ENCODE results near the gene XRCC4. TPM values are rescaled to one million over a fixed set of nuclear protein-coding genes. Genes with fewer than 3 reads are reported as not detected.

Gene XRCC4
- total RNA-seq, 1 donor from 2014 or later: 5.9 TPM

GRCh38 chr5:83172655-83173054 lies 95.3 kb downstream of the XRCC4 start:
- H3K27ac ChIP-seq: no peak overlapping the region
- intact Hi-C loops (cut with DNase I): no loop called here
- no peaks in the 10 kb centered on the region for H3K9me3 ChIP-seq
- no peak overlapping the region for H3K4me3 ChIP-seq
- H3K4me1 ChIP-seq: no peaks in the 10 kb centered on the region
- DNase-seq (no peak), ATAC-seq (no peak)
- no peaks in the 10 kb centered on the region for H3K36me3 ChIP-seq
- no peaks in the 10 kb centered on the region for H3K27me3 ChIP-seq
- no peak for TF ChIP-seq CTCF (IDR thresholded peaks at IDR 0.05)

DNA sequence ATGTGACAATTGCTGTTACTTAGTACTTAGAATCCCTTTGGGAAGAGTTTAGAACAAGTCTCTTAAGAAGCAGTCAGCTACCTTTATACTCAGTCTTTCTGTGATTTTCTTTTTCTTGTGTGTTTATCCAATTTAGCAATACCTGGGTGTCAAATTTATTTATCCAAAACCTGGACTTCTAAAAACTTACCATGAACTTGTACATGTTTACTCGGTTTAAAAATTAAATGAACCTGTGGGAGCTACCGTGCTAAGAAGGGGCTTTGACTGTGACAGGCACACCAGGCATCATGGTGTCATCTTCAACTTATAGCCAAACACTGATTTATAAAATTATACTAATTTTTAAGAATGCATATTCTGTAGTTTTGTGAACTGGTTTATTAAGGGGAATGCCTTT lies 96.5 kb downstream of the XRCC4 start:
- intact Hi-C loops (cut with DNase I): no loop called here

DNA sequence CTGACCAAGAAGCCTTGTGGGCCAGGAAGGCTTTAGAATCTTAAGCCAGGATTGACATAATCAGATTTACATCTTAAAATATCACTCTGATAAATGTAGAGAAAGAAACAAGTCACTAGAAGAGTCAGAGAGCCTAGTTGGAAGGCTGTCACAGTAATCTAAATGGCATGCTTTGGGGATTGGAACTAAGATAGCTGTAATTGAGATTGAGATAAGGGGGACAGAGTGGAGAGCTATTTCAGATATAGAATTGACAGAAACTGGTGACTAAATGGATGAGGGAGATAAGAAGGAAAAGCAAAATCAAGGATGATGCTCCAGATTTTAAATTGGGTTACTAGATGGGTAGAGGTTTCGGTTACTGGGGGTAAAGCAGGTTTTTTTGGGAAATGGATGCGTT lies 100.5 kb downstream of the XRCC4 start:
- TF ChIP-seq CTCF (IDR thresholded peaks at IDR 0.05): no peak
- intact Hi-C loops (cut with DNase I): no loop called here
- H3K4me3 ChIP-seq: no peak overlapping the region
- H3K36me3 ChIP-seq: no peaks in the 10 kb centered on the region
- H3K27me3 ChIP-seq: no peaks in the 10 kb centered on the region
- ATAC-seq (no peak), DNase-seq (no peak)
- no peak overlapping the region for H3K27ac ChIP-seq
- no peaks in the 10 kb centered on the region for H3K9me3 ChIP-seq
- no peaks in the 10 kb centered on the region for H3K4me1 ChIP-seq

More for the DNA sequence above, 96.5 kb downstream of the XRCC4 start:
- ATAC-seq (no peak), DNase-seq (no peak)
- no peak for TF ChIP-seq CTCF (IDR thresholded peaks at IDR 0.05)
- H3K27ac ChIP-seq: no peak overlapping the region
- no peaks in the 10 kb centered on the region for H3K36me3 ChIP-seq
- H3K9me3 ChIP-seq: no peaks in the 10 kb centered on the region
- H3K4me1 ChIP-seq: no peaks in the 10 kb centered on the region
- H3K27me3 ChIP-seq: no peaks in the 10 kb centered on the region
- no peak overlapping the region for H3K4me3 ChIP-seq

GRCh38 chr5:83179966-83180365 lies 102.6 kb downstream of the XRCC4 start:
- DNase-seq: no peak
- H3K4me1 ChIP-seq: no peaks in the 10 kb centered on the region
- no peak overlapping the region for H3K4me3 ChIP-seq
- no peaks in the 10 kb centered on the region for H3K9me3 ChIP-seq
- no peaks in the 10 kb centered on the region for H3K27me3 ChIP-seq
- TF ChIP-seq CTCF (IDR thresholded peaks at IDR 0.05): no peak
- no peak for ATAC-seq
- no peaks in the 10 kb centered on the region for H3K36me3 ChIP-seq
- H3K27ac ChIP-seq: no peak overlapping the region
- intact Hi-C loops (cut with DNase I): no loop called here

- H3K27ac ChIP-seq: no peak overlapping the region
- no peak for TF ChIP-seq CTCF (IDR thresholded peaks at IDR 0.05)
- H3K36me3 ChIP-seq: no peaks in the 10 kb centered on the region
- ATAC-seq (no peak), DNase-seq (no peak)
- no peaks in the 10 kb centered on the region for H3K4me1 ChIP-seq
- intact Hi-C loops (cut with DNase I): no loop called here
- H3K27me3 ChIP-seq: no peaks in the 10 kb centered on the region
- no peaks in the 10 kb centered on the region for H3K9me3 ChIP-seq
- H3K4me3 ChIP-seq: no peak overlapping the region
Observed at GRCh38 chr5:83184534-83184933, 107.2 kb downstream of the XRCC4 start.

GRCh38 chr5:83192947-83193346 lies 115.6 kb downstream of the XRCC4 start:
- intact Hi-C loops (cut with DNase I): no loop called here
- Histone ChIP-seq H3K27me3 (no peaks in the 10 kb centered on the region), H3K9me3 (no peaks in the 10 kb centered on the region), H3K4me3 (no peak overlapping the region), H3K4me1 (no peaks in the 10 kb centered on the region), H3K36me3 (no peaks in the 10 kb centered on the region), H3K27ac (no peak overlapping the region)
- ATAC-seq: no peak
- no peak for TF ChIP-seq CTCF (IDR thresholded peaks at IDR 0.05)
- DNase-seq: no peak
